HG02763 (cell line): ENCODE results near the gene KCNJ15.

Source experiments
- ATAC-seq: cut with Tn5 transposase; IDR thresholded peaks from one replicate; pipeline ENCODE4 v1.9.1; 2021; ENCODE audit warnings: mild to moderate bottlenecking, moderate library complexity; ENCODE audit not compliant: unreplicated experiment

The KCNJ15 gene

DNA sequence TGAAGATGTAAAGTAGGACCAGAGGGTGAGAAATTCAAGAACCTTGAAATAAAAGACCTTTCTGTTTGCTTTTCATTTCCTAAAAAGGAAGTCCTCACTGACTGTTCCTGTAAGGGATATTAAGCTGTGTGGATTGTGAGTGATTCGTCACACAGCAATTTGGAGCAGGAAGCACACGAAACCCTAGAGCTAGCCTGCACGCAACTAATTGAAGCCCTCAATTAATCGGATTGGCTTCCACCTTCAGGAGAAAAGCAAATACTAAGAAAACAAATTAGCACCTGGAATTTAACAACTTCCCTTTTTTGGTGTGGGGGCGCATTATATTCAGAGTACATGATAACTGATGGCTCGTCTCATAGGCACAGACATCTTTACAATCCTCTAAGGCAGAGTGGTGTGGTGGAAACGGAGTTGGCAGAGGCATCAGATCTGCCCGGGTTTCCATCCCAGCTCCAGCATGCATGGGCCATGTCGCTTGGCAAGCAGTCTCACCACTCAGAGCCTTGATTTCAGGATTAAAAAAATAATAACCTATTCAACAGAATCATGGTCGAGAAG lies 95.2 kb downstream of the KCNJ15 start:
- no peak for ATAC-seq

DNA sequence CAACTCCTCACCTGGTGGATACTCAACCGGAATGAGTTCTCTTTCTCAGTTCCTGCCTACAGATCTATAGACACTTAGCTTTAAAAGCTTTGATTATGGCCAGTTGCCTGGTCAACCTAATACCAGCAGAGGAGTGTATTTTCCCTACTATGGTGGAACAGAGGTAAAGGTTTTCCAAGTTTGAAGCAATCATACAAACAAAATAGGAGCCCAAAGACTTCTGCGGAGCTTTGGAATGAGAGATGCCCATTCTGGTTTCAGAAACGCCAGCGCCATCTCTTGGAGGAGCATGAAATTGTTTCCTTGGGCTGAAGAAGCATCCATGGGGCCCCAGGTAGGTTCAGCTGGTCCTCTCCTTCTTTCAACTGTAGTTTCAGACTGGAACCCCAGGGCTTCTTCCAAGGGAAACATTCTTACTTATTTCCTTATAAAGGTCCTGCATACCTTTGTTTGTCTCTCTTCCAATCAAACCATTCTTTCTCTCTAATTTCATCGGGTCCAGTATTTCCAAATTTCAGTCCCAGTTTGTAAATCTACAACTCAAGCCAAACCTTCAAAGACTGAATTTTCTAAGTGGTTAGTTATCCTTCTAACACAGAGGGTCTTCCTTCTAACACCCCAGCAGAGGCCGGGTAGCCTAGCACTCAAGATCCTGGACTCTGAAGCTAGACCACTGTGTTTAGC lies 95.9 kb downstream of the KCNJ15 start:
- ATAC-seq = no peak

DNA sequence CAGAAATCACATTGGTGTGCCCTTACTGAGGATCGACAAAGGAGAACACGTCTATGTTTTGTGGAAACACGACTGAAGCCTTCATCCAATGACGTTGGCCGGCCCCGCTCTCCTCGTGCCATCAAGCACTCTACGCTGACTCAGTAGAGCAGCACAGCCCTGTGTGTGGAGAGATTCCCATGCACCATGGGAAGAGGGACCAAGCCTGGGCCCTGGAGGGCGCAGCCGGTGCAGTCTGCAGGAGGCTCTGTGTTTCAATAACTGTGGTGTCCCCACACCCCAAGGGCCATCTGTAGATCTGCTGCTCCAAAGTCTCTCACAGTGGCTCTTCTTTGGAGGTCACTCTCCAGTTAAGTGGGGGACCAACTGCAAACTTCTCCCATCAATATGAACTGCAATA lies 97.4 kb downstream of the KCNJ15 start:
- no peak for ATAC-seq

DNA sequence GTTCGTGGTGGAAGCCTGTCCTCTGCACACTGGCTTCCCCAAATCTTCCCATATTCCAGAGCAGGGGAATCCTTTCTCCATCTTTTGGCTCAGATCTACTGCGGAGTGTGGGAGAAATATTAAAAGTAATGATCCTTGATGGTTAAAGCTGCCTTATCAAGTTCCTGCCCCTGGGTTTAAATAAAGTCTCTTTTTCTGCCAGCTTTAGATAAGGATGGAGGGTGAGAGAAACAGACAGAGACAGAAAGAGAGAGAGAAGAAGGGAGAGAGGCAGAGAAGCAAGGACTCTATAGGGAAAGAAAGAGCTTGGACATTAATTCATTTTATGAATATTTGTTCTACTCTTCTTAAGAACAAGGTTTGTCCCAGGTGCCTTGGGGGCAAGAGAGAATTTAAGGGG lies 98.0 kb downstream of the KCNJ15 start:
- no peak for ATAC-seq

DNA sequence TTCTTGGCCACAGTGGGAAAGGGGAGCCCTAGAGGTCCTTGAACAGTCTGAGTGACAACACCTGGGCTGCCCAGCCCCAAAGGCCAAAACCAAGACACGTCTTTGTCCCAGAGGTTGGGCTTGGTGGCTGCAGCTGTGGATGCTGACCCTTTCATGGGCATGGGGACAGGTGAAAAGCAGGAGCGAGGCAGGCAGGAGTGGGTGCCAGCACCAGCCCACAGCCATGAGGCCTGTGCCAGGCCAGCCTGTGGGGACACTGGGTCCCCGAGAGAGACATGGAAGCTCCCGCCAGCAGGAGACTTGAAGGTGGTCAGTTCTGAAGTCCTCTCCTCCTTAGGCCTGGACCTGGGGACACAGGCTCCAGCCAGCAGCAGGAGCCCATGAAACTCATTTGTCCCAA lies 98.6 kb downstream of the KCNJ15 start:
- no peak for ATAC-seq

DNA sequence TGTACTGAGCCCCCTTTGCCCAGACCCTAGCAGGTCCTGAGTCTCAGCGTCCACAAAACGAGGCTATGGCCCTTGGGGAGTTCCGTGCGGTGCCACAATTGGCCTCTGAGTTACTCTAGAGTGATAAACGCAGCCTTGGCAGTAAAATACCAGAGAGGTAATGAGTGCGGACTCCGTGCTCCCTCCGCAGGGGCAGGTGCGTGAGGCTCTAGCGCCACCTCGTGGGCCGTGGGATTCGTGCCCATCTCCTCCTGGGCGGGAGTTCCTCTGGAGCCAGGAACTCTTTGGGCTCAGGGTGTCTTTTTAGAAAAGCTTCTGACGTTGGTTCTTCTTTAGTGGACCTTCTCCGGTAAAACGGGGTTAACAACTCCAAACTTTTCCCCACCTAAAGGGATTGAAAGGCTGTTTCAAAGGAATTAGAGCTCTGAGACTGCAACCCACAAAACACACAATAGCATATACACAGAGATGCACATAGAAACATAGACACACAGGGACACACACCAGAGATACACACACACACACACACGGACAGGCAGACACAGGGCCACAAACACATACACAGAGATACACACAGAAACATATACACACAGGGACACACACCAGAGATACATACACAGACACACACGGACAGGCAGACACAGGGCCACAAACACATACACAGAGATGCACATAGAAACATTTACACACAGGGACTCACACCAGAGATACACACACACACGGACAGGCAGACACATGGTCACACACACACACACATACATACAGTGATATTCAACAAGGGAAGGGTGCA lies 99.4 kb downstream of the KCNJ15 start:
- ATAC-seq = peak; percentile 63
